ES-I3 (cell line): ENCODE measurements around the gene DUT.

Experiments used
- H3K36me3 ChIP-seq: 2 replicates; pipeline ENCODE4 v1.6.1; 2013; ENCODE audit warnings: mild to moderate bottlenecking, low read length, control low read depth, moderate library complexity; ENCODE audit not compliant: insufficient read depth
- H3K4me1 ChIP-seq: 2 replicates; pipeline ENCODE4 v1.6.1; 2013; ENCODE audit warnings: mild to moderate bottlenecking, control low read depth, low read length; ENCODE audit not compliant: insufficient read depth
- H3K9ac ChIP-seq: 2 replicates; pipeline ENCODE4 v1.6.1; 2013; ENCODE audit warnings: low read depth, mild to moderate bottlenecking, low read length, moderate library complexity
- H3K9me3 ChIP-seq: 2 replicates; pipeline ENCODE4 v1.6.1; 2013; ENCODE audit warnings: mild to moderate bottlenecking, low read length, moderate library complexity; ENCODE audit not compliant: control insufficient read depth, insufficient read depth

The DUT gene

DNA sequence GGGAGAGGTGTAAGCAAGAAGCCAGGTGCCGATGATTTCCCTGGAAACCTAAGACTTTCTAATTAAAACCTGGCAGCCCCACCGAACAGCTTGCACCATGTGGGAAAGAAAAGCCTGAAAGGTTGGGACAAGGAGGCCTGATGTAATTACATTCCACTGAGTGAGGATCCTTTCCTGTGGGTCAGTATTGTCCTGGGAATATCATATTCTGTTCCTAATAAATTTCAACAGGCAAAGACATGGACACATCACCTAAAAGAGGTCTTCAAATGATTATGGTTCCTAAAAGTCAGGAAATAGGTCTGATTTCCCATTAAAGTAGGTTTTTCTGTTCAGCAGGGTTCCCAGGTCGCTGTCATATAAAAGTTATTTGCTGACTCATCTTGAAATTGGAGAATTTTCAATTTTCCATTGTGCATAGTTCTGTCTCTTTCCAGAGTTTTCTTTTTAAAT, 58.5 kb downstream of the DUT start:
- no peaks in the 10 kb centered on the region for H3K4me1 ChIP-seq
- no peaks in the 10 kb centered on the region for H3K36me3 ChIP-seq
- no peak overlapping the region for H3K9ac ChIP-seq
- no peaks in the 10 kb centered on the region for H3K9me3 ChIP-seq

GRCh38 chr15:48391950-48392349, 60.7 kb downstream of the DUT start:
- Histone ChIP-seq H3K4me1 (no peaks in the 10 kb centered on the region), H3K36me3 (no peaks in the 10 kb centered on the region), H3K9ac (no peak overlapping the region), H3K9me3 (no peaks in the 10 kb centered on the region)

DNA sequence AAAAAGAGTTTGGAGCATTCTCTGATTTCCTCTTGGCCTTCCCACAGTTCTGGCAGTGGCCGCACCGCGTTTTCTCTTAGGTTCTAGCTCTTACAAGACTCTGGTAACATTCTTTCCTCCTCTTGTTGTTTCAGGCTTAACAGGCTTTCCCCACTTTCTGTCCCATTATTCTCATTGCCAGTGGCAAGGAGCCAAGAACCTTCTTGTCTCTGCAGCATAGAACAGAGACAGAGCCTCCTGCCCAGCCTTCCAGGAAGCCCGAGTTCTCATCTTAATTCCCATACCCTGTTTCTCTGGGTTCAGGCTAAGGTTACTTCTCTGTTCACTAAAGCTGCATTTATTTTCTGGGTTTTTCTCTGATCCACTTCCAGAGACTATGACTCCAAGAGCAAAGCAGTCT, 61.1 kb downstream of the DUT start:
- no peaks in the 10 kb centered on the region for H3K4me1 ChIP-seq
- H3K9me3 ChIP-seq: no peaks in the 10 kb centered on the region
- H3K9ac ChIP-seq: no peak overlapping the region
- no peaks in the 10 kb centered on the region for H3K36me3 ChIP-seq
